ENCODE results near the gene ADA. TPM values are rescaled to one million over a fixed set of nuclear protein-coding genes. Genes with fewer than 3 reads are reported as not detected.

The ADA gene
- polyA plus RNA-seq, 1 donor (not counting 4 experiments of a cell fraction or from before 2014, with no cell fraction given) = 21.4 TPM

DNA sequence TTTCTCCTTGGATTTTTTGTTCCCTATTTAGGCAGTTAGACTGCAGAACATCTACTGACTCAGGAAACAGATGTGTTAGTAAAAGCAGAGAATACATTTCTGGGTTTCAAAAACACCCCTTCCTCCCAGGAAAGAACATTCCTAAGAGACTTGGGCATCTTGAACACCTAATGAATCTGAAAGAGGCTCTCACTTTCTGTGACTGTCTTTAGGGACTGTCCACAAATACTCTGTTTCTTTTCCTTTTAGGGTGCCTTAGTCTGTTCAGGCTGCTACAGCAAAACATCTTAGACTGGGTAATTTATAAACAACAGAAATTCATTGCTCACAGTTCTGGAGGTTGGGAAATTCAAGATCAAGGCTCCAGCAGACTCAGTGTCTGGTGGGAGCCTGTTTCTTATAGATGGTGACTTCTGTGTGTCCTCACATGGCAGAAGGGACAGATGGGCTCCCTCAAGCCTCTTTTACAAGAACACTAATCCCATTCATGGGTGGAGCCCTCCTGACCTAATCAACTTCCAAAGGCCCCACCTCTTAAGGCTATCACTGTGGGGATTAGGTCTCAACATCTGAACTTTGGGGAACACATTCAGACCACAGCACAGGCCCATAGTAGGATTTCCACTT is 44.3 kb upstream of the ADA start:
- Histone ChIP-seq H3K9me3 (ENCODE audit: control insufficient read depth, low read depth, low read length) (no peaks in the 10 kb centered on the region), H2AFZ (ENCODE audit: control insufficient read depth, low read length) (no peak overlapping the region), H3K4me1 (ENCODE audit: control insufficient read depth, extremely low read depth, insufficient read depth, low read length) (peaks cover 10% of the 10 kb centered on the region), H4K20me1 (ENCODE audit: control insufficient read depth, extremely low read depth, insufficient read depth, low read length) (no peaks in the 10 kb centered on the region), H3K4me3 (ENCODE audit: control insufficient read depth in 2 of 3, extremely low read depth in 1 of 3, insufficient read depth in 2 of 3, low read depth in 1 of 3, low read length in 3 of 3) (no peak overlapping the region), H3K27me3 (ENCODE audit: control insufficient read depth, extremely low read depth, insufficient read depth, low read length) (peaks cover 6% of the 10 kb centered on the region), H3K79me2 (ENCODE audit: control insufficient read depth, insufficient read depth, low read length) (no peaks in the 10 kb centered on the region), H3K27ac (ENCODE audit: control insufficient read depth, insufficient read depth, low read length) (no peak overlapping the region), H3K36me3 (ENCODE audit: control insufficient read depth in 2 of 2, extremely low read depth in 1 of 2, insufficient read depth in 2 of 2, low read length in 2 of 2) (no peaks in the 10 kb centered on the region), H3K9me1 (ENCODE audit: control insufficient read depth, extremely low read depth, insufficient read depth, low read length) (no peaks in the 10 kb centered on the region), H3K9ac (ENCODE audit: control insufficient read depth, extremely low read depth, insufficient read depth, low read length) (no peak overlapping the region), H3K4me2 (ENCODE audit: control insufficient read depth, extremely low read depth, insufficient read depth, low read depth, low read length) (no peak overlapping the region)
- TF ChIP-seq EZH2 (IDR thresholded peaks at IDR 0.05; ENCODE audit: low read length) = no peak
- TF ChIP-seq, protein P1, sequence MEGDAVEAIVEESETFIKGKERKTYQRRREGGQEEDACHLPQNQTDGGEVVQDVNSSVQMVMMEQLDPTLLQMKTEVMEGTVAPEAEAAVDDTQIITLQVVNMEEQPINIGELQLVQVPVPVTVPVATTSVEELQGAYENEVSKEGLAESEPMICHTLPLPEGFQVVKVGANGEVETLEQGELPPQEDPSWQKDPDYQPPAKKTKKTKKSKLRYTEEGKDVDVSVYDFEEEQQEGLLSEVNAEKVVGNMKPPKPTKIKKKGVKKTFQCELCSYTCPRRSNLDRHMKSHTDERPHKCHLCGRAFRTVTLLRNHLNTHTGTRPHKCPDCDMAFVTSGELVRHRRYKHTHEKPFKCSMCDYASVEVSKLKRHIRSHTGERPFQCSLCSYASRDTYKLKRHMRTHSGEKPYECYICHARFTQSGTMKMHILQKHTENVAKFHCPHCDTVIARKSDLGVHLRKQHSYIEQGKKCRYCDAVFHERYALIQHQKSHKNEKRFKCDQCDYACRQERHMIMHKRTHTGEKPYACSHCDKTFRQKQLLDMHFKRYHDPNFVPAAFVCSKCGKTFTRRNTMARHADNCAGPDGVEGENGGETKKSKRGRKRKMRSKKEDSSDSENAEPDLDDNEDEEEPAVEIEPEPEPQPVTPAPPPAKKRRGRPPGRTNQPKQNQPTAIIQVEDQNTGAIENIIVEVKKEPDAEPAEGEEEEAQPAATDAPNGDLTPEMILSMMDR (optimal IDR thresholded peaks at IDR 0.05 in 1 of 3, IDR thresholded peaks at IDR 0.05 in 1 of 3, conservative IDR thresholded peaks at IDR 0.05 in 1 of 3; ENCODE audit: extremely low read depth in 1 of 3, insufficient read depth in 2 of 3, low read length in 3 of 3) = no peak
- DNase-seq (ENCODE audit: low read depth, low spot score) (no peak), FAIRE-seq (no peak)
- dilution Hi-C loops (cut with MboI; ENCODE audit: extremely low pct_ligation_motif_present, low sequenced_read_pairs) = no loop called here

- Histone ChIP-seq H3K9ac (ENCODE audit: control insufficient read depth, extremely low read depth, insufficient read depth, low read length) (no peak overlapping the region), H3K4me1 (ENCODE audit: control insufficient read depth, extremely low read depth, insufficient read depth, low read length) (peaks cover 10% of the 10 kb centered on the region), H2AFZ (ENCODE audit: control insufficient read depth, low read length) (no peak overlapping the region), H3K27me3 (ENCODE audit: control insufficient read depth, extremely low read depth, insufficient read depth, low read length) (peaks cover 6% of the 10 kb centered on the region), H3K36me3 (ENCODE audit: control insufficient read depth in 2 of 2, extremely low read depth in 1 of 2, insufficient read depth in 2 of 2, low read length in 2 of 2) (no peaks in the 10 kb centered on the region), H3K27ac (ENCODE audit: control insufficient read depth, insufficient read depth, low read length) (no peak overlapping the region), H3K4me2 (ENCODE audit: control insufficient read depth, extremely low read depth, insufficient read depth, low read depth, low read length) (no peak overlapping the region), H3K9me1 (ENCODE audit: control insufficient read depth, extremely low read depth, insufficient read depth, low read length) (no peaks in the 10 kb centered on the region), H3K79me2 (ENCODE audit: control insufficient read depth, insufficient read depth, low read length) (no peaks in the 10 kb centered on the region), H3K9me3 (ENCODE audit: control insufficient read depth, low read depth, low read length) (no peaks in the 10 kb centered on the region), H4K20me1 (ENCODE audit: control insufficient read depth, extremely low read depth, insufficient read depth, low read length) (no peaks in the 10 kb centered on the region), H3K4me3 (ENCODE audit: control insufficient read depth in 2 of 3, extremely low read depth in 1 of 3, insufficient read depth in 2 of 3, low read depth in 1 of 3, low read length in 3 of 3) (no peak overlapping the region)
- DNase-seq (ENCODE audit: low read depth, low spot score) (no peak), FAIRE-seq (no peak)
- dilution Hi-C loops (cut with MboI; ENCODE audit: extremely low pct_ligation_motif_present, low sequenced_read_pairs) = no loop called here
- TF ChIP-seq, protein P1 (optimal IDR thresholded peaks at IDR 0.05 in 1 of 3, IDR thresholded peaks at IDR 0.05 in 1 of 3, conservative IDR thresholded peaks at IDR 0.05 in 1 of 3; ENCODE audit: extremely low read depth in 1 of 3, insufficient read depth in 2 of 3, low read length in 3 of 3) = no peak
- no peak for TF ChIP-seq EZH2 (IDR thresholded peaks at IDR 0.05; ENCODE audit: low read length)
Observed at GRCh38 chr20:44695295-44695673, 43.8 kb upstream of the ADA start.

Data from keratinocyte (primary cell).